GM19238 (cell line): ENCODE data around the gene TMEM255B.
"Not testable (repeated sequence)": the region's sequence is repeated elsewhere in the genome, so short reads cannot be mapped to it uniquely, and the experiment has no call there.

Experiments used
- DNase-seq: peaks from one replicate; pipeline ENCODE4 v3.0.0; 2011; ENCODE audit warnings: low spot score; ENCODE audit not compliant: insufficient read length

Gene TMEM255B

GRCh38 chr13:113785051-113786010, 26.3 kb downstream of the TMEM255B start:
- DNase-seq, result no peak

GRCh38 chr13:113786262-113786841, 27.3 kb downstream of the TMEM255B start:
- no peak for DNase-seq

- no peak for DNase-seq
Observed at GRCh38 chr13:113787694-113788093, 28.7 kb downstream of the TMEM255B start.

- no peak for DNase-seq
Observed at GRCh38 chr13:113788413-113789135, 29.5 kb downstream of the TMEM255B start.

GRCh38 chr13:113789167-113789566, 30.1 kb downstream of the TMEM255B start:
- DNase-seq, result no peak

- not testable (repeated sequence) for DNase-seq
Observed at GRCh38 chr13:113789931-113790330, 30.9 kb downstream of the TMEM255B start.

GRCh38 chr13:113791226-113791625, 32.2 kb downstream of the TMEM255B start:
- no peak for DNase-seq

GRCh38 chr13:113791761-113792160, 32.7 kb downstream of the TMEM255B start:
- no peak for DNase-seq

- DNase-seq, result no peak
Observed at GRCh38 chr13:113792236-113792770, 33.3 kb downstream of the TMEM255B start.

- DNase-seq, result no peak
Observed at GRCh38 chr13:113792886-113793717, 34.1 kb downstream of the TMEM255B start.

GRCh38 chr13:113793718-113794085, 34.7 kb downstream of the TMEM255B start:
- no peak for DNase-seq

GRCh38 chr13:113794086-113794485, 35.1 kb downstream of the TMEM255B start:
- no peak for DNase-seq

- no peak for DNase-seq
Observed at GRCh38 chr13:113794764-113795173, 35.7 kb downstream of the TMEM255B start.

GRCh38 chr13:113795362-113795761, 36.3 kb downstream of the TMEM255B start:
- DNase-seq, result not testable (repeated sequence)

- no peak for DNase-seq
Observed at GRCh38 chr13:113796211-113796963, 37.4 kb downstream of the TMEM255B start.

GRCh38 chr13:113796964-113797676, 38.1 kb downstream of the TMEM255B start:
- DNase-seq, result no peak

GRCh38 chr13:113798200-113798811, 39.3 kb downstream of the TMEM255B start:
- DNase-seq, result no peak

GRCh38 chr13:113800576-113800926, 41.5 kb downstream of the TMEM255B start:
- DNase-seq, result no peak

GRCh38 chr13:113801289-113801961, 42.4 kb downstream of the TMEM255B start:
- DNase-seq, result no peak
